ENCODE measurements around the gene RALGPS2.

GRCh38 chr1:178918308-178918707 lies 193.3 kb downstream of the RALGPS2 start:
- TF ChIP-seq CTCF (IDR thresholded peaks at IDR 0.05) = no peak
- no peak for TF ChIP-seq POLR2A (IDR thresholded peaks at IDR 0.05)
- no peak for TF ChIP-seq EP300 (IDR thresholded peaks at IDR 0.05)
- TF ChIP-seq POLR2AphosphoS5 (IDR thresholded peaks at IDR 0.05) = no peak

Measured in upper lobe of left lung (tissue), 4 donors.